Liver (tissue), 9 donors: Measurements from ENCODE around the gene NEAT1. TPM values are rescaled to one million over a fixed set of nuclear protein-coding genes. Genes with fewer than 3 reads are reported as not detected.
A peak's percentile ranks its signal among the peaks of the same experiment; 100 is the strongest.

Source experiments
- DNase-seq: peaks from one replicate; pipeline ENCODE4 v3.0.0-alpha.2; 2017; ENCODE audit warnings: low spot score
- H3K27ac ChIP-seq, 2 donors: one replicate each; pipeline ENCODE4 v1.7.0; 2013; ENCODE audit warnings: inconsistent platforms in 2 of 2, low read length in 2 of 2, control low read depth in 1 of 2, low read depth in 1 of 2, mild to moderate bottlenecking in 1 of 2
- H3K27me3 ChIP-seq, 4 donors: one replicate each; pipeline versions ENCODE4 v1.6.1 to v1.7.0; 2013; ENCODE audit warnings: low read length in 3 of 4, inconsistent platforms in 1 of 4, mild to moderate bottlenecking in 1 of 4, moderate library complexity in 1 of 4; ENCODE audit not compliant: control insufficient read depth in 4 of 4, insufficient read depth in 4 of 4
- H3K36me3 ChIP-seq, 4 donors: one replicate each; pipeline versions ENCODE4 v1.6.1 to v1.7.0; 2013; ENCODE audit warnings: low read length in 3 of 4, mild to moderate bottlenecking in 3 of 4, low read depth in 1 of 4, moderate library complexity in 1 of 4; ENCODE audit not compliant: control insufficient read depth in 4 of 4, insufficient read depth in 3 of 4
- H3K4me1 ChIP-seq, 4 donors: one replicate each; pipeline versions ENCODE4 v1.6.1 to v1.7.0; 2013; ENCODE audit warnings: low read length in 3 of 4, mild to moderate bottlenecking in 3 of 4, moderate library complexity in 1 of 4; ENCODE audit not compliant: control insufficient read depth in 4 of 4, insufficient read depth in 4 of 4
- H3K4me3 ChIP-seq, 3 donors: one replicate each; pipeline versions ENCODE4 v1.6.1 to v1.7.0; 2013; ENCODE audit warnings: low read length in 3 of 3, control low read depth in 1 of 3, low read depth in 1 of 3, mild to moderate bottlenecking in 1 of 3
- H3K9ac ChIP-seq, 2 donors: one replicate each; pipeline ENCODE4 v1.7.0; 2013; ENCODE audit warnings: low read length in 2 of 2, mild to moderate bottlenecking in 2 of 2, moderate library complexity in 2 of 2, control low read depth in 1 of 2, low read depth in 1 of 2
- H3K9me3 ChIP-seq, 4 donors: one replicate each; pipeline versions ENCODE4 v1.6.1 to v1.7.0; 2013; ENCODE audit warnings: low read length in 3 of 4; ENCODE audit not compliant: control insufficient read depth in 4 of 4
- FOXA2 ChIP-seq: IDR thresholded peaks from 2 replicates; pipeline ENCODE4 v1.6.1; 2016; ENCODE audit warnings: antibody characterized with exemption
- GABPA ChIP-seq, 2 donors: IDR thresholded peaks in 1 of 2; conservative IDR thresholded peaks in 1 of 2; 2 replicates each; pipeline ENCODE4 v1.6.1; 2016; ENCODE audit warnings: antibody characterized with exemption in 2 of 2, mild to moderate bottlenecking in 1 of 2, moderate library complexity in 1 of 2
- HNF4G ChIP-seq: IDR thresholded peaks from 2 replicates; pipeline ENCODE4 v1.6.1; 2016; ENCODE audit warnings: antibody characterized with exemption
- JUND ChIP-seq, 2 donors: IDR thresholded peaks; 2 replicates each; pipeline ENCODE4 v1.6.1; 2016; ENCODE audit warnings: antibody characterized with exemption in 2 of 2
- RAD21 ChIP-seq, 2 donors: IDR thresholded peaks; 2 replicates each; pipeline ENCODE4 v1.6.1; 2016; ENCODE audit warnings: antibody characterized with exemption in 2 of 2, mild to moderate bottlenecking in 2 of 2
- RXRA ChIP-seq, 2 donors: IDR thresholded peaks; 2 replicates each; pipeline ENCODE4 v1.6.1; 2017 to 2018; ENCODE audit warnings: antibody characterized with exemption in 2 of 2, mild to moderate bottlenecking in 1 of 2
- SP1 ChIP-seq: IDR thresholded peaks from 2 replicates; pipeline ENCODE4 v1.6.1; 2018; ENCODE audit warnings: antibody characterized with exemption, mild to moderate bottlenecking
- TAF1 ChIP-seq: conservative IDR thresholded peaks from 2 replicates; pipeline ENCODE4 v1.6.1; 2016; ENCODE audit warnings: antibody characterized with exemption, mild to moderate bottlenecking
- YY1 ChIP-seq: IDR thresholded peaks from 2 replicates; pipeline ENCODE4 v1.6.1; 2016; ENCODE audit warnings: antibody characterized with exemption, mild to moderate bottlenecking
- WGBS: extraction: QIAGEN DNeasy Blood & Tissue Kit; methylation state at CpG from one replicate; pipeline ENCODE4 v1.1.7; 2013; 5-methylcytosine and 5-hydroxymethylcytosine counted together
- polyA plus RNA-seq, 2 donors: library from polyadenylated mRNA; stranded (reverse) in 1 of 2; unstranded in 1 of 2; fragments of 200-250 nt in 1 of 2; fragments of >200 nt in 1 of 2; fragmentation: Nextera tagmentation in 1 of 2; extraction: Ambion mirVana in 1 of 2; gene quantifications; one replicate each; pipeline versions ENCODE4 v1.2.1 to v1.2.3, GENCODE V29; 2013 to 2015
- total RNA-seq, 2 donors: library from RNA; depleted of rRNA; stranded (reverse); fragments of >200 nt; gene quantifications; one replicate each; pipeline ENCODE4 v1.2.3, GENCODE V29; 2014
- TF ChIP-seq, protein P1 (sequence below): IDR thresholded peaks from 2 replicates; pipeline ENCODE4 v1.6.1; 2016; ENCODE audit warnings: antibody characterized with exemption
- TF ChIP-seq, protein P2 (sequence below): IDR thresholded peaks from 2 replicates; pipeline ENCODE4 v1.6.1; 2016; ENCODE audit warnings: antibody characterized with exemption, mild to moderate bottlenecking
- TF ChIP-seq, protein P3 (sequence below): fragments of 150-350 bp; IDR thresholded peaks from 2 replicates; pipeline ENCODE4 v1.5.1; 2017; ENCODE audit warnings: improper control_type of control experiment, low read depth, low read length; ENCODE audit not compliant: missing input control
- donor health status: healthy.
- donor health status: healthy.
- donor health status: healthy.
- donor health status: healthy.
- donor health status: healthy.

Gene NEAT1
- total and polyA plus RNA-seq, 4 donors: 29.6 to 1,968 (median 80.8) TPM

DNA sequence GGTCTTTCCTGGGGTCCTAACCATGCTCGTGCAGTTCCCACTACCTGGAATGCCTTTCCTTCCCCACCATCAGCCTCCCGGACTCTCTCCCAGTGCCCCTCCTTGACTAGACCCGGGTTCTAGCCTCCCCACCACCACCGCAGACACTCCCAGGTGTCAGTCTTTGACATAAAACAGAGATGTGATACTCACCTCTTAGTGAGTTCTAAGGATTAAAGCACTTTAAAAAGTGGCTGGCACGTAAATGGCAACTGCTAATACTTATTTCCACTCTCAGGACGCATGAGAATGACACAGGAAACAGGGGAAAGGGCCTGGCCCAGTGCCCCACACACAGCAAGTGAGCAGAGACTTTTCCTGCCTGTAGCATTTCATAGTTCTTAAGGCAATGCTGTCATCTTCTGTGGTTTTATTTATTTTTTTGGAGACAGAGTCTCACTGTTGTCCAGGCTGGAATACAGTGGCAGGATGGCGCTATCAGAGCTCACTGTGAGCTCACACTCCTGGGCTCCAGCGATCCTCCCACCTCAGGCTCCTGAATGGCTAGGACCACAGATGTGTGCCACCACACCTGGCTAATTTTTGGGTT lies 38.2 kb upstream of the NEAT1 start:
- Histone ChIP-seq H3K27me3 (no peaks in the 10 kb centered on the region), H3K36me3 (no peaks in the 10 kb centered on the region), H3K9ac (peak overlapping the region in 1 of 2 donors; percentile 9), H3K9me3 (no peaks in the 10 kb centered on the region), H3K4me3 (no peak overlapping the region), H3K4me1 (peaks cover 7 to 31% (median 21%) of the 10 kb centered on the region in 4 donors), H3K27ac (peak overlapping the region; percentile 58 to 68)
- 69% methylated on average over 8 of the region's 8 CpGs for WGBS
- no peak for DNase-seq
- no peak for TF ChIP-seq RXRA (IDR thresholded peaks at IDR 0.05)

DNA sequence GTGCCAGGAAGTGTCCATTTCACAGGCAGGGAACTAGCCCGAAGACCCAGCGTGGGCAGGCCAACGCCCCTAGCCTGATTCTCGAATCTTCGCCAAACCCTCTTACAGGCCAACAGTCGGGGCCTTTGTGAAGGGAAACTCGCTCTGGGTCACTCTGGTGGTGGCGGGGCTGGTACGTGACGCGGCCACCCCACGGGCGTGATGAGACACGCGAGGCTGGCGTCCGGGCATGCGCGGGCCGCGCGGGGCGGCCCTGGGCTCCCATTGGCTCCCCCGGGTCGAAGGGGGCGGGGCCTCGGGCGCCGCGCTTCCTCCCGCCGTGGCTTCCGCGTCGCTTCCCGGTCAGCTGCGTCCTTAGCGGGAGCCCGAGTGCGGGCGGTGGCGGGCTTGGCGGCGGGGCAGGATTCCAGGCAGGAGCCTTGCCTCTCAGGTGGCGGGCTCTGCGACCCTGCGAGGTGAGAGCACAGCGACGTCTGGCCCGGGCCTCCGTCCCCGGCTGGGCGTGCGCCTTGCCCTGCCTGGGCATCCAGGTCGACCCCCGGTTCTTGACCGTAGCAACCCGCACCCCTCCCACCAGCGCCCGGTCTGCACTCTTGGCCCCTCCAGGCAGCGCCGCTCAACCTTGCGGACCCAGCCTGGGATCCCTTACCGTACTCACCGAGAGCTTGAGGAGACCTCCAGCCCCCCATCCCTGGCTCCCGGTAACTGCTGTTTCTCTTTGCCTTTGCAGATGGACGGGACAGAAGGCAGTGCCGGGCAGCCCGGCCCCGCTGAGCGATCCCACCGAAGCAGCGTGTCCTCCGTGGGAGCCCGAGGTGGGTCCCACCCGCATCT lies 36.1 kb upstream of the NEAT1 start, which contains the start of gene FRMD8:
TSS of gene FRMD8 (plus strand) at position 331 of the 834 bp plus-strand sequence. CDS start at position 731, 400 bp downstream.
- TF ChIP-seq YY1 (peak; percentile 41), SP1 (peak; percentile 20)
- TF ChIP-seq, protein P1, sequence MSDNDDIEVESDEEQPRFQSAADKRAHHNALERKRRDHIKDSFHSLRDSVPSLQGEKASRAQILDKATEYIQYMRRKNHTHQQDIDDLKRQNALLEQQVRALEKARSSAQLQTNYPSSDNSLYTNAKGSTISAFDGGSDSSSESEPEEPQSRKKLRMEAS: no peak
- WGBS: 2% methylated on average over 76 of the region's 76 CpGs
- peaks cover 5 to 18% (median 12%) of the 10 kb centered on the region in 4 donors for H3K4me1 ChIP-seq

DNA sequence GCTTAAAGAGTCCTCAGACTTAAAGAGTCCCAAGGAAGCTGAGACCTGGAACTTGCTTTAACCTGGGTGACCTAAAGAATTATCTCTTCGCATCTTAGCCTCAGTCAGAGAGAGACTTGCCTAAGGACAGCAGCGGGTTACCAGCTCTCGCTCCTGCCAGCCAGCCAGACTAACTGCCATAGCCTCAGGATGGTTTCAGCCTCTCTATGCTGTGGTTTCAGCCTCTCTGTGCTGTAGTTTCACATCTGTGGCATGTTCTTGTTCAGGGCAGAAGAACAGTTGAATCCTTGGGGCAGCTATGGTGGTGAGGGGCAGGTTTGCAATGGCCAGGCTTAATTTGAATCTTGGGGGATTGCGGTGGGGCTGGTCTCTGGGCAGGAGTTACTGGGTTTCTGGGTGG lies 33.9 kb upstream of the NEAT1 start:
- TF ChIP-seq FOXA2 (no peak), YY1 (no peak), HNF4G (no peak), TAF1 (no peak), RXRA (IDR thresholded peaks at IDR 0.05) (no peak), RAD21 (IDR thresholded peaks at IDR 0.05) (no peak), SP1 (no peak), GABPA (IDR thresholded peaks at IDR 0.05 in 1 of 2, conservative IDR thresholded peaks at IDR 0.05 in 1 of 2) (no peak), JUND (IDR thresholded peaks at IDR 0.05) (no peak)
- TF ChIP-seq, protein P2, sequence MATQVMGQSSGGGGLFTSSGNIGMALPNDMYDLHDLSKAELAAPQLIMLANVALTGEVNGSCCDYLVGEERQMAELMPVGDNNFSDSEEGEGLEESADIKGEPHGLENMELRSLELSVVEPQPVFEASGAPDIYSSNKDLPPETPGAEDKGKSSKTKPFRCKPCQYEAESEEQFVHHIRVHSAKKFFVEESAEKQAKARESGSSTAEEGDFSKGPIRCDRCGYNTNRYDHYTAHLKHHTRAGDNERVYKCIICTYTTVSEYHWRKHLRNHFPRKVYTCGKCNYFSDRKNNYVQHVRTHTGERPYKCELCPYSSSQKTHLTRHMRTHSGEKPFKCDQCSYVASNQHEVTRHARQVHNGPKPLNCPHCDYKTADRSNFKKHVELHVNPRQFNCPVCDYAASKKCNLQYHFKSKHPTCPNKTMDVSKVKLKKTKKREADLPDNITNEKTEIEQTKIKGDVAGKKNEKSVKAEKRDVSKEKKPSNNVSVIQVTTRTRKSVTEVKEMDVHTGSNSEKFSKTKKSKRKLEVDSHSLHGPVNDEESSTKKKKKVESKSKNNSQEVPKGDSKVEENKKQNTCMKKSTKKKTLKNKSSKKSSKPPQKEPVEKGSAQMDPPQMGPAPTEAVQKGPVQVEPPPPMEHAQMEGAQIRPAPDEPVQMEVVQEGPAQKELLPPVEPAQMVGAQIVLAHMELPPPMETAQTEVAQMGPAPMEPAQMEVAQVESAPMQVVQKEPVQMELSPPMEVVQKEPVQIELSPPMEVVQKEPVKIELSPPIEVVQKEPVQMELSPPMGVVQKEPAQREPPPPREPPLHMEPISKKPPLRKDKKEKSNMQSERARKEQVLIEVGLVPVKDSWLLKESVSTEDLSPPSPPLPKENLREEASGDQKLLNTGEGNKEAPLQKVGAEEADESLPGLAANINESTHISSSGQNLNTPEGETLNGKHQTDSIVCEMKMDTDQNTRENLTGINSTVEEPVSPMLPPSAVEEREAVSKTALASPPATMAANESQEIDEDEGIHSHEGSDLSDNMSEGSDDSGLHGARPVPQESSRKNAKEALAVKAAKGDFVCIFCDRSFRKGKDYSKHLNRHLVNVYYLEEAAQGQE: no peak
- TF ChIP-seq, protein P3, sequence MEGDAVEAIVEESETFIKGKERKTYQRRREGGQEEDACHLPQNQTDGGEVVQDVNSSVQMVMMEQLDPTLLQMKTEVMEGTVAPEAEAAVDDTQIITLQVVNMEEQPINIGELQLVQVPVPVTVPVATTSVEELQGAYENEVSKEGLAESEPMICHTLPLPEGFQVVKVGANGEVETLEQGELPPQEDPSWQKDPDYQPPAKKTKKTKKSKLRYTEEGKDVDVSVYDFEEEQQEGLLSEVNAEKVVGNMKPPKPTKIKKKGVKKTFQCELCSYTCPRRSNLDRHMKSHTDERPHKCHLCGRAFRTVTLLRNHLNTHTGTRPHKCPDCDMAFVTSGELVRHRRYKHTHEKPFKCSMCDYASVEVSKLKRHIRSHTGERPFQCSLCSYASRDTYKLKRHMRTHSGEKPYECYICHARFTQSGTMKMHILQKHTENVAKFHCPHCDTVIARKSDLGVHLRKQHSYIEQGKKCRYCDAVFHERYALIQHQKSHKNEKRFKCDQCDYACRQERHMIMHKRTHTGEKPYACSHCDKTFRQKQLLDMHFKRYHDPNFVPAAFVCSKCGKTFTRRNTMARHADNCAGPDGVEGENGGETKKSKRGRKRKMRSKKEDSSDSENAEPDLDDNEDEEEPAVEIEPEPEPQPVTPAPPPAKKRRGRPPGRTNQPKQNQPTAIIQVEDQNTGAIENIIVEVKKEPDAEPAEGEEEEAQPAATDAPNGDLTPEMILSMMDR: no peak
- peaks cover 0 to 12% (median 5%) of the 10 kb centered on the region in 4 donors for H3K4me1 ChIP-seq
- no peak overlapping the region for H3K4me3 ChIP-seq
- H3K9ac ChIP-seq: no peak overlapping the region
- no peak overlapping the region for H3K27ac ChIP-seq
- 95% methylated on average over 4 of the region's 4 CpGs for WGBS
- peaks cover 0 to 1% (median 0%) of the 10 kb centered on the region in 4 donors for H3K36me3 ChIP-seq
- H3K27me3 ChIP-seq: no peaks in the 10 kb centered on the region
- no peaks in the 10 kb centered on the region for H3K9me3 ChIP-seq
- DNase-seq: no peak

More for the DNA sequence above, 36.1 kb upstream of the NEAT1 start, which contains the start of gene FRMD8:
- Histone ChIP-seq H3K9me3 (no peaks in the 10 kb centered on the region), H3K9ac (peak within 1 kb of the TSS; percentile 77 to 78), H3K27ac (peak within 1 kb of the TSS; percentile 83 to 85), H3K27me3 (no peaks in the 10 kb centered on the region), H3K4me3 (peak within 1 kb of the TSS; percentile 65 to 94 (median 79)), H3K36me3 (no peaks in the 10 kb centered on the region)
- DNase-seq: peak; percentile 92
